Stimulated activated naive CD4-positive, alpha-beta T cell treated with Interleukin-2 at 50 U/mL for 16 hours (primary cell): ENCODE results near the gene SYT13.
A peak's percentile ranks its signal among the peaks of the same experiment; 100 is the strongest.

Experiments used
- DNase-seq: peaks from one replicate; lab custom pipeline; 2025; lab: John Stamatoyannopoulos, UW

Gene SYT13

DNA sequence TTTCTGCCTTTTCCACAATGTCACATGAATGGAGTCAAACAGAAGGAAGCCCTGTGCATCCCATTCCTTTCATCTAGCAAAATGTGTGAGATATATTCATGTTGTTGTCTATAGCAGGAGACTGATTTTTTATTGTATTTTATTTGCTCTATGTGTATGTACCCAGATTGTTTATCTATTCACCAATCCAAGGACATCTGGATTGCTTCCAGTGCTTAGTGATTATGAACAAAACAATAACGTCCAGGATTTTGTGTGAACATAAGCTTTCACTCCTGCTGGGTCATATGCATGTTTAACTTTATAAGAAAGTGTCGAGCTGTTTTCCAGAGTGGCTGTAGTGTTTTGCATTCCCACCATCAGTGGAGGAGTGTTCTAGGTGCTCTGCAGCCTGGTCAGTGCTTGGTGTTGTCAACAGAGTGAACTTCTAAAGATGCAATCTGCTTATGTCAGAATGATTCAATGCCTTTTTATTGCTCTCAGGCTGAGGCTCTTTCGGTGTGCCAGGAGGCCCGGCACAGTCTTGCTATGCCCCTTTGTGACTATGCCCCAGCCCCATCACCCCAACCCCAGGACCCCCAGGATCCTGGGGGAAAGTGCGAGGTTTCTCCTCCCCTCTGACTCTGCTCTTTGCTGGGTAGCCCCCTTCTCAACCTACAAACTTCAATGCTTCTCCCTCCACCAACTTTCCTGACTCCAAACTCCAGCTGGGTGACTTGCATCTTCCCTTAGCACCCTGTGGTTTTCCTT is 19.9 kb upstream of the SYT13 start:
- DNase-seq, result no peak

DNA sequence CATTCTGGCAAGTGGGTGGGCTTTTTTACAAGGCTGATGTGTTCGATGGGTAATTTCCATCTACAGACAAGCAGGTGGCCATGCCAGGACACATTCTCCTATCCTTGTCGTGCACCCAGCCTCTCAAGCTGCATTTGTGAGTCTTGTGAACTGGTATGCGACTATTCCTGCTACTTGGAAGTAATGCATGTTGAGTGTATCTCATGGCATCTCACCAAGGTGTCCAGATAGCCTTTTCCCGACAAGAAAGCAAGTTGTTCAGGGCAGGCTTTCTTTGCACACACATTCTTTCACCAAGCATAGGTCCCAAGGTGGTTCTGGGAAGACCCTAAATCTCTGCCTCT is 18.8 kb upstream of the SYT13 start:
- no peak for DNase-seq

DNA sequence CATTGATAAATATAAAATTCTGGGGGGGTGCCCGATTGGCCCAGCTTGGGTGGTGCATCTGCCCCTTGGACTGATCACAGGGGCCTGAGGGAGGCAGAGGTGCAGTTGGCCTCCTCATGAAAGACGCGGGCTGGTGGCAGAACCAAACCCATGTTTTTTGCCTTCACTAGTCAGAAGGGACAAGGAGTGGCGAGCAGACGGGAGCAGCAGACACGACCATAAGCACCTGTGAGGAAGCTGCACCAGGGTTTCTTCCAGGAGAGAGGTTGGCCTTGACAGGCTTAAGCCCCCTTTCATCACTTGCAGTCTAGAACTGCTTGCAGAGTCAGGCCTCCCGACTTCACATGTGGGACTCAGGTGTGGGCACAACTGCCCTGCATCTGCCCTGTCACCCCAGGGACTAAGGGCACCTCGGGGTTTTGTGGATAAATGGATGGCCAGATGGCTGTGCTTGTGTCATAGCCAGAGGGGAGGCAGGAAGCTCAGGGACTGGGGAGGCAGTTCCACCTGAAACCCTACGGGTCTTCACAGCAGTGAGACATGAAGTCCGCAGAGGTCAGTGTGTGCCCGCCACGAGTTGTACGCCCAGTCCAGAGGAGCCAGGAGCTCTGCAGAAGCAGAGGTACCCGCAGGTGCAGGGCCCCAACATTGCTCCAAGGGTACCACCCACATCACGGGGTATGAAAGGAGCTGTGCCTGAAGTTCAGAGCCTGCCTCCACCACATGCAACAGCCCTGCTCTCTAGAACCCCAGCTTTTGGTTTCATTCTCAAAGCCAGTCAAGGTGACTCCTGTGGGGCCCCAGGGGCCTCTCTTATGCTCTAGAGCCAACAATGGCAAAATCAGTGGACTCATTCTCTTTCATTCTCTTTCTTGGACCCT is 18.2 kb upstream of the SYT13 start:
- no peak for DNase-seq

DNA sequence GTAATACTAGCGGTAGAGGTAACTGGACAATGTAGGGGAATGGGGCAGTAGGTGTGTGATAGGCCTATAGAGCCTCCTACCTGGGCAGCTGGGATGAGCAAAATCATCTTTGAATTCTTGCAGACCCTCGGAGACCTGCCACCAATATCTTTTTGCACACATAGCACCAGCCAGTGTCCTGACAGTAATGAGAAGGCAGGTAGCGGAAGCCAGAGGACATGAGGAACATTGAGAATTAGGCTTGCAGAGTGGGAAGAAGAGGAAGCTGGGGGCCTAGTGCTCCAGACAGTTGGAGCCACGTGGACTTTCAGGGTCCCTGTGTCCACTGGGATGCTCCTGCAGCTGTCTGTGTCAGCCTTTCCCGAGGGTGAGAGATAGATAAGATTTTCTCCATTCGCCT is 17.2 kb upstream of the SYT13 start:
- DNase-seq, result no peak

DNA sequence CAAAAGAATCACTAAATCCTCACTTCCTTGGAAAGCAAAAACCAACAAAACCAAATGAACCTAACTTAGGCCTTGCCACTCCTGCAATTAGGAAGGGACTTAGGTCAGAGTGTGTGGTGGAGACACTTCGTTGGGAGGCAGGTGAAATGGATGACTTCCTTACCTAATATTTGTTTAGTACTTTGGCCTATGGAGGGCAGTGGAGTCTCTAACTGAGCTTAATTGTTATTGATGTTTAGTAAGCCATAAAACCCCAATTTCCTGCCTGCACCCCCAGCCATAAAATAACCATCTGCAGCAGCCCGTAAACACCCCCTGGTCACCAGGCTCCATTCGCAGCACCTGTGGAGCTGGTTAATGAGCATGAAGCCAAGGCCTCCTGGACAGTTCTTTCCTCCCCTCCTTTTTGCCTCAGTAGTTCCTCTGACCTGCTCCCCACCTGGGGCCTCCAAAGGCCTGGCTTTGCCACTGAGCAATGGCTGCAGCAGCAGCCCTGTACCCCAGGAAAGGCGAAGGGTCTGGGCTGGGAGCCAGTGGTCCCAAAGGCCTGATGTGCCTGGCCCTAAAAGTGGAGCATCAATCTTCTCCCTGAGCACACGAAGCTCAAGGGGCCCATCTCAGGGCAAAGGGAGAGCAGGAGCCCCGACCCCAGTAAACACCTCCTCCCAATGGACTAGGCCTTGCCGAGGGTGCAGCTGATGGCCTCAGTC is 15.6 kb upstream of the SYT13 start:
- no peak for DNase-seq

DNA sequence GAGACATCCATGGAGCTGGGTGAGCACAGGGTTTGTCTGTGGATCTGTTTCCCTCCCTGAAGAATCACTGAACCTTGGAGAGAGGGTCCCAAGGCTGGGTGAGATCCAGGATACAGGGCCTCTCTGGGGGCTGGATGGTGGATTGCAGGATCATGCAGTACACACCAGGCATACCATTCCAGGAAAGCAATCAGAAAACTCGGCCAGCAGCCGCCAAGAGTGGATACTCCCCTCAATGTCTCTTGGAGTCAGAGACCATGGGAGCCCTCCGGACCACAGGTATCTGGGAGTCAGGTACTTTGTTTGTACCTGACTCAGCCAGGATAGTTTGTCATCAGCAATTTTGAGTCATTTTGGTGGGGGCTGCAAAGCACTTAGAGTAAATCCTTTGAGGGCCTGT is 14.6 kb upstream of the SYT13 start:
- no peak for DNase-seq

DNA sequence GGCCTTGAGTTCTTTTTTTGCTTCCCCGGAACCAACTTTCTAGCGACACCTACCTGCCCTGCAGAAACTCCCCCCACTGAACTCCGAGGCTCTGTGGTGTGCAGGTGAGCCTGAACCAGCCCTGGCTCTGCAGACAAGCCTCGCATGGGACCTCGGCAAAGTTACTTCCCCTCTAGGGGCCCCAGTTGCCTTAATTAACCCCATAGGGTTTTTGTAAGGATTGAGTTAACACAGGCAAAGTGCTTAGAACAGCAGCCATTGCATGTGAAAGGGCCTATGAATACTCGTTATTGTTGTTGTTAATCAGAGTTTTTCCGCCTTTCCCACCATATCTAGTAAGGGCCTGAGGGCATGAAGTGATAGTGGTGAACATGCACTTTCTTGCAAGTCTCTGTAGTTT is 12.6 kb upstream of the SYT13 start:
- DNase-seq, result no peak

DNA sequence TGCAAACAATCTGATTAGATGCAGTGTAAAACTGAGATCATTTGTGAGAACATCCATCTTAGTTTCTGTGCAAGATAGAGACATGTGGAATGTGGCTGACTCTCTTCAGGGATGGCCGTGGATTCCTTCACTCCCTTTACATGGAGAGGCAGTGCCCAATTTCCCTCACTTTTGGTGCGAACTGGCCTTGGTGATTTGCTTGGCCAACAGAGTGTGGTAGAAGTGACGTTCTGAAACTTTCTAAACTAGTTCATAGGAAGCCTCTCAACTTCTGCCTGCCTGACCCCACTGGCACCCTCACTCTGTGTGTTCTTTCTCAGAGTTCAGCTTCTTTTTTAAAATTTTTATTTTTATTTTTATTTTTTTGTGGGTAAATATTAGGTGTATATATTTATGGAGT is 9.9 kb upstream of the SYT13 start:
- DNase-seq, result no peak

DNA sequence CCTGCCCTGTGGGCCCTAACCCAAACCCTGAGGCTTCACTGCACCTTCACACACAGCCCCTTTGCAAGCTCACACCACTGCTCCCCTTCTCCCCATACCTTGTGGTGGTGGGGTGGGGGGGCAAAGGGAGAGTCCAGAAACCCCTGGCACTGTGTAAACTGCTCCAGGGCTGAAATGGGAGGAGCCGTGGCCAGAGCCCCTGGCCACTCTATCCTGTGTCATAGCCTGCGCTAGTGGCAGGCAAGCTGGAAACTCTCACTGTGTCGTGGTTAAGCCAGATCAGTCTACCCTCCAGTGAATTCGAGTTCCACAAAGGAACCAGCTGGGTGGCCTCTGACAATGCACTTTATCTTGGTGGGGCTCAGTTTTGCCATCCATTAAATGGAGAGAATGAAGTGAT is 8.4 kb upstream of the SYT13 start:
- no peak for DNase-seq

DNA sequence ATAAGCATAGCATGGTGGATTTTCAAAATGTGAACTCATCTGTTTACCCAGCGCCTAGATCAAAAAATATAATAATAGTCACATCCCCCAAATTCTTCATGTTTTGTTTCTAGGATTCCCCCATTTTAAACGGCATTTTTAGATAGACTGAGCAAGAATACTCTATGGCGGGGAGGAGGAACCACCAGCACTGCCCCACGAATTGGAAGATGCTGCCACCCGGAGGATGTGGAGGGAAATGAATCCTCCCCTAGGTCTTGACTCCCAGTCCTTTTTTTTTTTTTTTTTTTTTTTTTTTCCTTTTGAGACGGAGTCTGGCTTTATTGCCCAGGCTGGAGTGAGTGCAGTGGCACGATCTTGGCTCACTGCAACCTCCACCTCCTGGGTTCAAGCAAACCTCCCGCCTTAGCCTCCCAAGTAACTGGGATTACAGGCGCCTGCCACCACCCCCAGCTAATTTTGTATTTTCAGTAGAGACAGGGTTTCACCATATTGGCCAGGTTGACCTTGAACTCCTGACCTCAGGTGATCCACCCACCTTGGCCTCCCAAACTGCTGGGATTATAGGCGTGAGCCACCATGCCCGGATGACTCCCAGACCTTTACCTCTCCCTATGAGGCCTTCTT is 7.5 kb upstream of the SYT13 start:
- peak; percentile 46 for DNase-seq

DNA sequence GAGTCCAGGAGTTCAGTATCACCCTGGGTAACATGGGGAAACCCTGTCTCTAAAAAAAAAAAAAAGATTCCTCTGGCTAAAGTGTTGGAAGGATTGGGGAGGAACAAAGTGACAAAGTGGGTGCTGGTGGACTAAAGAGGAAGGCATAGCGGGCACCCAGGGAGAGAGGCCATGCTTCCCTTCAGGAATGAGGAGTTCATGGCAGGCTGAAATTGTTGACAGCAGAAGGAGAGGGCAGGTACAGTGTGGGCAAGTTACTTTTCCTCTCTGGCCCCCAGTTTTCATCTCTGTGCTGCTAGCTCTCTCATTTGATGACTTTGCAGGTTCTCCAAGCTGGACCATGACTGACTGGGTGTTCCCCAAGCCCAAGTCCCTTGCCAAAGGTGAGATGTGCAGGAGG is 4.4 kb upstream of the SYT13 start:
- no peak for DNase-seq

DNA sequence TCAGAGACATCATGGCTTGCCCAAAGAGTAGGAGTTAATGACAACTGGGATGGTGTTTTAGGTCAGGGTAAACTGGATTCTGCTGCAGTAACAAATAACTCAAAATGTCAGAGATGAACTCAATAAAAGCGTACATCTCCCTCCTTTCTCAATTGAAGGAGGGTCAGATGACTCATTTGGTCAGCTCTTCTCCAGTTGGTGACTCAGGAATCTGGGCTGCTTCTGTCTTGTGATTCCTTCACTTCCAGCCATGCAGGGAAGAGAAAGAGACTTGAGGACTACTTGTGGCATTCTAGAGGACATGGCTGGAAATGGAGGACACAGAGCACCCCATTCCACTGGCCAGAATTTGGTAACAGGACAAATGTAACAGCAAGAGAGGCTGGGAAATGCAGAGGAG is 3.2 kb upstream of the SYT13 start:
- no peak for DNase-seq

DNA sequence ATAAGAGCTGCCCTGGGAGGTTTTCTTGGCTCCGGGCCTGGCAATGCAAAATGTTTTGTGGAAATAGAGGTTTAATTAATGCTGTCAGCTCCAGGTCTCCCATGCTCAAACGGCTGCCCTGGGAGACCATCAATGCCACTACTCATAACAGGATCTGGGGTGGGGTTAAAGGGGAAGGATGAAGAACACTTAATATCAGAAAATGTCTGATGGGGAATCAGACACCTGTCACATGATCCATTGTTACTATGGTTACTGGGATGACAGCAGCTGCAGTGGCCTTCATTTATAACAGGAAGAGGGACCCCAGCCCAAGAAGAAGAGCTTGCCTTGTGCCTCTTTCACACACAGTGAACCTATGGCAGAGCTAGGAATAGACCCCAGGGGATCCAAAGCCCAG is 2.2 kb upstream of the SYT13 start:
- no peak for DNase-seq

DNA sequence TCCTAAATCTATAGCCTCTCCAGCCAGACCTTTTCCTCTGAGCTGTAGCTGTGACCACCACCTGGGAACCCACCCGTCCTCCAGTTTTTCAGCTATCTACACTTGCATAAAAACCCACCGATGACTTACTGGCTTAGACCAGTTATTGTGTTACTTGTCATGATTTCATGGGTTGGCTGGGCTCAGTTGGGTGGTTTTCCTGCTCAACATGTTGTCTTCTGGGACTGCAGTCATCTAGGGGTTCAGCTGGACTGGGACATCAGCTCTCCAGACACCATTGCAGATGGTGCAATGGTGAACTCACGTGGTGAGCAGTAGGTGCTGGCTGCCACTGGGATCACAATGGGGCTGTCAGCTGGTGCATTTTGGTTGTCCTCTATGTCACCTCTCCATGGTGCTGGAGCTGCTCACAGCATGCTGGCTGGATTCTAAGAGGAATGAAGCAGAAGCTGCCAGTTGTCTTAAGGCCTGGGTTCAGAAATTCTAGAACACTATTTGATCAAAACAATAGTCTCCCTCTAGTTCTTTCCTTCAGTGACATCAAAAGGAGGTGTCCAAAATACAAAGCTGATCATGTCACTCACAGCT is 1.3 kb upstream of the SYT13 start:
- DNase-seq, result no peak

DNA sequence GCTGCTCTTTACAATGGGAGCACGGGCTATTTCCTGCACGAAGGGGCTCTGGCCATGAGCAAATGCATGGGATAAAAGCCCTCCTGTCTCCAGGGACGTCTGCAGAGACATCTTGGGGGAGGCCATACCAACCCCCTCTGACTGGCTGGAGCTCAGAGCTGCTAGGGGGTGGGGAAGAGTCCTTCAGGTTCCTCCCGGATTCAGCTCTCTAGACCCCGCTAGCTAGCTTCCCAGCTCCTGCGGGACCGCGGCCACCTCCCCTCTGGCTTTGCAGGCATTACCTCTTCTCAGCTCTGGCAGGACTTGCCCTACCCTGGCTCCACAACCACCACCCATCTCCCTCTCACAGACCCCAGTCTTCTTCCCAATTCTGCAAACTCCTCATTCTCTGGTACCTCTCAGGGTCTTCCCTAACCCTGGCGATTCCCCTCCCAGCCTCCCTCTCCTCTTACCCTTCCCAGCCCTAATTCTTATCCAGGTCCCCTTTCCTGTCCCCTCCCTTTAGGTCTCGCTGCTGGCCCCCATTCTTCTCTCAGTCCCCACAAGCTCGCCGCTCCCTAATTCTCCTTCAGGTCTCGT is 802 bp downstream of the SYT13 start:
- no peak for DNase-seq

DNA sequence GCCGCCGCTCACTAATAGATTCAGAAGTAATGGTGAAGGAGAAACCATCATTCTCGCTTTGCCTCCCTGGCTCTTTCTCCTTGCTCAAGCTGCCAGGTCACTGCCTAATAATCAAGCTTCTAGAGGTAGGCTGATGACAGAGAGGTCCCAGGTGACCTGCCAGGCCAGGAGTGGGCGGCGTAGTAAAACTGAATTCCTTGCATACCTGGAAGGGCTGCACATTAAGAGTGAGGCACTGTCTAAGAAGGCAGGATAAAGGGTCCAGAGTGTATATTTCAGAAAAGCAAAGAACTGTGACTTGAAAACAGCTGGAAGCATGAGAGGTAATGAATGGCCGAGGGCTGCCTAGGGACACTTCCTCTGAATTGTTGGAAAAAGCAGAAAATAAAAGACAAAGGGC is 4.1 kb downstream of the SYT13 start:
- DNase-seq, result no peak

DNA sequence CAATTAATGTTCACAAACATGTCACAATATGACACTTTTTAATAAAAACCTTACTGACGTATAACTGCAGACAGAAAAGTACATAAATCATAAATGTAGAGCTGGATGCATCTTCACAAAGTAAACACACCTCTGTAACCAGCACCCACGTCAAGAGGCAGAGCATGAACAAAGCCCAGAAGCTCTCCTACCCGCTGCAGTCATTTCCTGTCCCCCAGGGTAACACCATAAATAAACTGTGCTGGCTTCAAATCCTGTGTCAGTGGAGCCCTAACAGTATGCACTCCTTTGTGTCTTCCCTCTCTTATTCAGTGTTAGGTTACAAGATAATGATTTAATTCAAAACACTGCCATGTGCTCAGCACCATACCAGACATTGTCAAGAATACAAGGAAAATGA is 5.7 kb downstream of the SYT13 start:
- DNase-seq, result no peak

DNA sequence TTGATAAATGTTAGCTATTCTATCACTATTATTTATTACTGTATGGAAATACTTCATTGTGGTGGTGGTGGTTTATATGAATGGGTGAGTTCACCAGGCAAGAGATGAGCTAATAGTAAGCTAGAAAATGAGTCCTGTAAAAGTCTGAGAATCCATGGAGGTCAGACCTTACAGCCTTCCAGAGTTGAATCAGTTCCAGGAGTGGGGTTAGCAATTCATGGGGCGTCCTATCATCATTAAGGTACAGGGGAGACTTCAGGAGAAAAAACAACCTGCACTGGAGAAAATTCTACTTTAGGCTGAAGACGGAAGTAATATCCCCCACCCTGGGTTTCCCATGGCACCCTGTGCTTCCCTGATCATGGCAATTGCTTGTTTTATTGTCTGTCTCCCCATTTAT is 6.5 kb downstream of the SYT13 start:
- DNase-seq, result no peak

DNA sequence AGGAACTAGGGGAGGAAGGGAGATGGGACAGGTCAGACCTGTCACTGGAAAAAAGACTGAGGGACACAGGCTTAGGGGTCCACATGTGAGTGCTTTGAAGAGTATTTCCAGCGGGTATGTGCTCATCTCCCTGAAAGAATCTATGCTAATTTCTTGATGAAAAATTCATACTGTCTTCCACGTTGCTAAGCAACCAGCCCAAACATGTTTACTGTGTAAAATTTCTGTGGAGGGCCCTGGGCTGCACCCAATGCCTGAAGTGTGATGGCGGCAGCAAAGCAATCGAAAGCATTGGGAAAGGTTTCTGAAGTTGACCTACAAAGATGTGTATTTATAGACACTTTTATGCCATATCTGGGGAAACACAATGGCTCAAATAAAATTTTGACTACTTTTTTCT is 7.4 kb downstream of the SYT13 start:
- DNase-seq, result no peak

DNA sequence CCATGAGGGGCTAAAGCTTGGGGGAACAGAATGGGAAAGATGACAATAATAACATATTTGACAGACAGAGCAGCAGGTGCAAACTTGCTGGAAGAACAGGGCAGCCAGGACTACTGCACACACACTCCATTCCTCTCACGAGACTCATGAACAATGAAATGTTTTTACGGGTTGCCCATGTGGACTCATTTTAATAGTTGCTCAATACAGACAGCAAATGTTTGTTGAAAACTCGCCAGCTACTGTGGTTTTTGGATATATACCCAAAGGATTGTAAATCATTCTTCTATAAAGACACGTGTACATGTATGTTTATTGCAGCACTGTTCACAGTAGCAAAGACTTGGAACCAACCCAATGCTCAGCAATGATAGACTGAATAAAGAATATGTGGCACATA is 10.3 kb downstream of the SYT13 start:
- no peak for DNase-seq

DNA sequence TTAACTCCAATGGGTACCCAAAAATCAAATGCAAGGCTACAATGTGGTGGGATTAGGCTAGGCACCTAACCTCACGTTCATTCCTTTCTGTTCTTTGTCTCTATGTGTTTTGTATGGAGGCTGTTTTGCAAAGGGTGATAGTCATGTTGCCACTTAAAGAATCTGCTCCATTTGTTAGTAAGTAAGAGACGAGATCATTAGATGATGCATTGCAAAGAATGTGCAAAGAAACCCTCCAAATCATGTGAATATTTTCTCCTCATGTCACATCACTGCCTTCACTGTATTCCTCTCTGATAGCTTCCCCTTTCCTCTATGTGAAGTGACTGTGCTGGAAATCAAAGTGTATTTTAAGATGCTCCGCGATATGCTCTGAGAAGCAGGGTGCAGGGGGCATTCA is 11.9 kb downstream of the SYT13 start:
- no peak for DNase-seq

DNA sequence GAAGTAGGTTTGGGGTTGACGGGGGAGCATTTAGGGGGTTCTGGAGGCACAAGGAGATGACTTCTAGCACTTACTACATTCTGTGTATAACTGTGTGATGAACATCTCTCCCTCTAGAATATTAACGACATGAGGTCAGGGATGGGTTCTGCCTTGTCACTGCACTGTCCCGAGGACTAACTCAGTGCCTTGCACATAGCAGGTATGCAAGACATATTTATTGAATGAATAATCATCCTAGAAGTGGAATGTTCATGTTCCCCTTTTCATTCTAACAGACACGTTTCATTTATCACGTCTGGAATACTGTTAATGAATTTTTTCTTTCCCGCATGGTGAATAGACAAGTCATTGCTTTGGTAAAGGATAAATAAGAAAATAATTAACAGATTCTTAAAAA is 12.6 kb downstream of the SYT13 start:
- DNase-seq, result no peak
